Measurements from ENCODE around the gene FEM1A. TPM values are rescaled to one million over a fixed set of nuclear protein-coding genes. Genes with fewer than 3 reads are reported as not detected.
A peak's percentile ranks its signal among the peaks of the same experiment; 100 is the strongest.
"Not testable (repeated sequence)": the region's sequence is repeated elsewhere in the genome, so short reads cannot be mapped to it uniquely, and the experiment has no call there.

The FEM1A gene
- total RNA-seq, 1 donor from 2014 or later = 17.9 TPM

DNA sequence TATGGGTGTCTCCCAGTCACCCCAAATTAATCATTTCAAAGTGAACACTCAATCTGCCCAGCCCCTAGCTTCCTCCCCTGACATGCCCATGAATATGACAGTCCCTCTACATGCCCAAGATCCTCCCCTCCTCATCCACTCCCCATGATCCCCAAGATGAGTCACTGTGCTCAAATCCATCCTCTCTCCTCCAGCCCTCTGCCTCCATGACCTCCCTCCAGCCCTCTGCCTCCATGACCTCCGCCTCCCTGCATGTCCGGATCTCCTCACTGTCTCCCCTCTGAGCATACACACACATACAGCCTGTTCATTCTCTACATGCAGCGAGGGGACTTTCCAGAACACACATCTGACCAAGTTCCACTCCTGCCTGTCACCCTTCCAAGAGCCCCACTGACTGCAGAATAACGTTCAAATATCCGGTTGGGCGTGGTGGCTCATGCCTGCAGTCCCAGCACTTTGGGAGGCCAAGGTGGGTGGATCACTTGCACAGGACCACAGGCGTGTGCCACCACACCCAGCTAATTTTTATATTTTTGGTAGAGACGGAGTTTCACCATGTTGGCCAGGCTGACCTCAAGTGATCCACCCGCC is 18.4 kb upstream of the FEM1A start:
- Mint-ChIP-seq H3K27me3 (peaks cover 35% of the 10 kb centered on the region), H3K27ac (no peak overlapping the region), H3K9me3 (peaks cover 2% of the 10 kb centered on the region), H3K4me1 (peaks cover 6% of the 10 kb centered on the region), H3K36me3 (ENCODE audit: low read depth) (no peaks in the 10 kb centered on the region), H3K4me3 (no peak overlapping the region)
- TF ChIP-seq, protein P1, sequence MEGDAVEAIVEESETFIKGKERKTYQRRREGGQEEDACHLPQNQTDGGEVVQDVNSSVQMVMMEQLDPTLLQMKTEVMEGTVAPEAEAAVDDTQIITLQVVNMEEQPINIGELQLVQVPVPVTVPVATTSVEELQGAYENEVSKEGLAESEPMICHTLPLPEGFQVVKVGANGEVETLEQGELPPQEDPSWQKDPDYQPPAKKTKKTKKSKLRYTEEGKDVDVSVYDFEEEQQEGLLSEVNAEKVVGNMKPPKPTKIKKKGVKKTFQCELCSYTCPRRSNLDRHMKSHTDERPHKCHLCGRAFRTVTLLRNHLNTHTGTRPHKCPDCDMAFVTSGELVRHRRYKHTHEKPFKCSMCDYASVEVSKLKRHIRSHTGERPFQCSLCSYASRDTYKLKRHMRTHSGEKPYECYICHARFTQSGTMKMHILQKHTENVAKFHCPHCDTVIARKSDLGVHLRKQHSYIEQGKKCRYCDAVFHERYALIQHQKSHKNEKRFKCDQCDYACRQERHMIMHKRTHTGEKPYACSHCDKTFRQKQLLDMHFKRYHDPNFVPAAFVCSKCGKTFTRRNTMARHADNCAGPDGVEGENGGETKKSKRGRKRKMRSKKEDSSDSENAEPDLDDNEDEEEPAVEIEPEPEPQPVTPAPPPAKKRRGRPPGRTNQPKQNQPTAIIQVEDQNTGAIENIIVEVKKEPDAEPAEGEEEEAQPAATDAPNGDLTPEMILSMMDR (IDR thresholded peaks at IDR 0.05) = no peak
- POLR2A ChIA-PET = no interaction called here
- CTCF ChIA-PET = no interaction called here
- intact Hi-C loops (cut with micrococcal nuclease) = no loop called here
- DNase-seq = no peak
- ATAC-seq (ENCODE audit: low read depth) = no peak

- Mint-ChIP-seq H3K9me3 (peaks cover 2% of the 10 kb centered on the region), H3K27ac (no peak overlapping the region), H3K4me1 (peaks cover 6% of the 10 kb centered on the region), H3K36me3 (ENCODE audit: low read depth) (no peaks in the 10 kb centered on the region), H3K27me3 (peaks cover 32% of the 10 kb centered on the region), H3K4me3 (no peak overlapping the region)
- ChIA-PET CTCF (no interaction called here), POLR2A (interaction anchor here (0.7 kb wide), 1 partner anchor 204 kb away, joined by 3 read pairs; no protein-coding TSS in a partner anchor)
- intact Hi-C loops (cut with micrococcal nuclease) = no loop called here
- ATAC-seq (ENCODE audit: low read depth) (peak; percentile 28), DNase-seq (no peak)
- TF ChIP-seq, protein P1 (IDR thresholded peaks at IDR 0.05) = no peak
Observed at GRCh38 chr19:4774136-4774535, 17.4 kb upstream of the FEM1A start.

GRCh38 chr19:4775627-4776152 is 15.8 kb upstream of the FEM1A start:
- ATAC-seq (ENCODE audit: low read depth) (no peak), DNase-seq (no peak)
- intact Hi-C loops (cut with micrococcal nuclease) = no loop called here
- Mint-ChIP-seq H3K36me3 (ENCODE audit: low read depth) (no peaks in the 10 kb centered on the region), H3K27ac (no peak overlapping the region), H3K27me3 (peaks cover 32% of the 10 kb centered on the region), H3K9me3 (peaks cover 2% of the 10 kb centered on the region), H3K4me1 (peaks cover 6% of the 10 kb centered on the region), H3K4me3 (no peak overlapping the region)
- POLR2A ChIA-PET = no interaction called here
- TF ChIP-seq, protein P1 (IDR thresholded peaks at IDR 0.05) = no peak
- CTCF ChIA-PET = no interaction called here

DNA sequence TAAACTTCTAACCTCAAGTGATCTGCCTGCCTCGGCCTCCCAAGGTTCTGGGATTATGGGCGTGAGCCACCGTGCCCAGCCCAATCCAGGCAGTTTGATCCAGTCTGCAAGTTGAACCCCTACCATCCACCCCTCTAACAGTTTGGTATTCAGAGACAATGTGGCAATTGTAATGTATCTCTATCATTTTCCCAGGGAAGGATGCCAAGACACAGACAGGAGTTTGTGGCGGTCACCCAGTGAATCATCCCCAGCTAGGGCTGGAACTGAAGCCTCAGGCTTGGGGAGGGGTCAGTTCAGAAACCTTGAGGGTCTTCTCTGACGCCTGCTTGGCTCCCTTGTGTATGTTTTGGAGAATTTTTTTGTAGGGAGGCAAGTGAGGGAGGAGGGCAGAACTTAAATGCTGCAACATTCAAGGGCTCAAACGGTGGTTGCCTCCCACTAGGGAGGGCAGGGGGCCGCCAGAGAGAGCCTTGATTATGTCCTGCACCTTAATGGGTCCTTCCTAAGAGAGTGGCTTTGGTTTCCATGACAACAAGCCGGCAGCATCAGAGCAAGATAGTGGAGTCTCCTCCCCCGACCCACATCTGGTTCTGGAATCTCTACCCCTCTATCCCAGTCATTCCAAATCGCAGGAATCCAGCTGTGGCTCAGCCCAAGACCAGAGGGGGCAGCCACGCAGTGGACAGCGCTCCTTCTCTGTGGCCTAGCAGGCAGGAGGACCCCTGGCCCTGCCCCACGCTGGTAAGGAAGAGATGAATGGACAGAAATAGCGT is 14.9 kb upstream of the FEM1A start:
- intact Hi-C loops (cut with micrococcal nuclease) = no loop called here
- TF ChIP-seq, protein P1 (IDR thresholded peaks at IDR 0.05) = no peak
- no peak overlapping the region for H3K27ac Mint-ChIP-seq
- ChIA-PET CTCF (no interaction called here), POLR2A (interaction anchor here (0.6 kb wide), 1 partner anchor 251 kb away, joined by 4 read pairs; no protein-coding TSS in a partner anchor)
- peaks cover 2% of the 10 kb centered on the region for H3K36me3 Mint-ChIP-seq (ENCODE audit: low read depth)
- ATAC-seq (ENCODE audit: low read depth) = no peak
- H3K4me1 Mint-ChIP-seq = peaks cover 6% of the 10 kb centered on the region
- DNase-seq = no peak
- peaks cover 5% of the 10 kb centered on the region for H3K9me3 Mint-ChIP-seq
- H3K27me3 Mint-ChIP-seq = peaks cover 32% of the 10 kb centered on the region
- no peak overlapping the region for H3K4me3 Mint-ChIP-seq

- H3K9me3 Mint-ChIP-seq; DNase-seq; ATAC-seq (ENCODE audit: low read depth); H3K4me3 Mint-ChIP-seq; H3K27ac Mint-ChIP-seq; POLR2A ChIA-PET; intact Hi-C loops (cut with micrococcal nuclease); H3K4me1 Mint-ChIP-seq; H3K36me3 Mint-ChIP-seq (ENCODE audit: low read depth); CTCF ChIA-PET: not testable (repeated sequence)
- peaks cover 20% of the 10 kb centered on the region for H3K27me3 Mint-ChIP-seq
Observed at GRCh38 chr19:4778124-4778523, 13.4 kb upstream of the FEM1A start.

Data from activated B cell treated with CpG ODN at 0.5 μM for 24 hours (primary cell).